GM19035 (cell line): ENCODE data around the gene ADAMTSL3.
"Not testable (repeated sequence)": the region's sequence is repeated elsewhere in the genome, so short reads cannot be mapped to it uniquely, and the experiment has no call there.

Source experiments
- ATAC-seq: cut with Tn5 transposase; IDR thresholded peaks from one replicate; pipeline ENCODE4 v1.9.1; 2021; ENCODE audit not compliant: unreplicated experiment

The ADAMTSL3 gene

DNA sequence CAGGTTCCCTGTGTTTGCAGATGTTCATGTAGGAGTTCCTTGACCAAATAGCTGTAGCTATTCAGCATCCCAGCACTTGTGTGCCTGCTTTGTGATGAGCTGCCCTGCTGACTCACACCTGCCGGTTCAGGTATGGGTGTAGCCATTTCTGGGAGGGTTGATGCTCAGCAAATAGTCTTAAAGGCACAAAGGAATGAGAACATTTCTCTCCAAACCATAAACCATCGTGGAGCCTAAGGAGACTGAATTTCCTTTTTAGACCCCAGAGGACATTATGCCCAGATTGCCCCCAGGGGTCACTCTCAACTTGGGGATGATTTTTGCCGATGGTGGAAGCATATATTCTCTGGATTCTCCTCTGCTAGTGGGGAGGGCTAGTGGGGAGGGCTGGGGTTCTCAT lies 80.6 kb downstream of the ADAMTSL3 start:
- no peak for ATAC-seq

DNA sequence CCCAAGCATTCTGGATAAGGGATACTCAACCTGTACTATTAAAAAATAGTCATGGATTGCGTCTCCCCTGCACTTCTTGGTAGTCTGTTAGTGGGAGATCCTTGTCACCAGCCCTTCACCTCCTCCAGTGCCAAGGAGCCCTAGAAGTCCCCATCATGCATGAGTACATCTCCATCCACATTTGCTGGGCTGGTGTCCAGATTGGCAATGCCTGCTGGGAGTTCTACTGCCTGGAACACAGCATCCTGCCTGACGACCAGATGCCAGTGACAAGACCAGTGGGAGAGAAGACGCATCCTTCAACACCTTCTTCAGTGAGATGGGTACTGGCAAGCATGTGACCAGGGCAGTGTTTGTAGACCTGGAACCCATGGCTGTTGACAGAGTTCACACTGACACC lies 85.7 kb downstream of the ADAMTSL3 start:
- ATAC-seq: no peak

DNA sequence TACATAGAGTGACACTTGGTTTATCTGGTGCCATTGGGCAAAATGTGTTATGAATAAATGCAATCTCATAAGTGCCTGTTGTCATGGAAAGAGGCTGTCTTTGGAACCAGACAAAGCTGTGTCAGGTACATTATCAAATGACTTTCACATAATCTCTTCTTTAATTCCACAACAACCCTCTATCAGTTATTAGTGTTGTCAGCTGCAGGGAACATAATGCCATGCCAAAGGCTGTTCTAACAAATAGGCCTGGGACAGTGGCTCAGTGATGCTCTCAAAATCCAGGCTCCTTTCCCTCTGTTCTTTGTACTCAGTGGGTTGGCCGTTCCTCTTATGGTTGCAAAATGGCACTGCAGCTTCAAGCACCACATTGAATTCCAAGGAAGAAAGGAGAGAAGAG lies 91.8 kb downstream of the ADAMTSL3 start:
- ATAC-seq: no peak

DNA sequence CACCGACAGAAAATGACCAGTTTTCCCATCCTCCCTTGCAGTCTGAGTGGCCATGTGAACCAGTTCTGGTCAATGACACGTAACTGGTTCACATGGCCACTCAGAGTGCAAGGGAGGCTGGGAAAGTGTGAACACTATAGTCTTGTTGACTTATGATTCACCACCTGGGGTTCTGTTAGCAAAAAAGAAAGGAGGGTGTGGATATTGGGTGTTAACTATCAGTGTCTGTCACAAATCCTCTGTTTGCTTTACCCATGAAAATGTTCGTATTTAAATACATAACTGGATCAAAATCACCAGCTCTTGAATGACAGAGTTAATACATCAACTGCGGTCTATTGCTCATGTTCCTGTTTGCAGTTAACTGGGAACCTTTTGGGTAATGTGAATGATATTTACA lies 92.3 kb downstream of the ADAMTSL3 start:
- ATAC-seq: no peak

DNA sequence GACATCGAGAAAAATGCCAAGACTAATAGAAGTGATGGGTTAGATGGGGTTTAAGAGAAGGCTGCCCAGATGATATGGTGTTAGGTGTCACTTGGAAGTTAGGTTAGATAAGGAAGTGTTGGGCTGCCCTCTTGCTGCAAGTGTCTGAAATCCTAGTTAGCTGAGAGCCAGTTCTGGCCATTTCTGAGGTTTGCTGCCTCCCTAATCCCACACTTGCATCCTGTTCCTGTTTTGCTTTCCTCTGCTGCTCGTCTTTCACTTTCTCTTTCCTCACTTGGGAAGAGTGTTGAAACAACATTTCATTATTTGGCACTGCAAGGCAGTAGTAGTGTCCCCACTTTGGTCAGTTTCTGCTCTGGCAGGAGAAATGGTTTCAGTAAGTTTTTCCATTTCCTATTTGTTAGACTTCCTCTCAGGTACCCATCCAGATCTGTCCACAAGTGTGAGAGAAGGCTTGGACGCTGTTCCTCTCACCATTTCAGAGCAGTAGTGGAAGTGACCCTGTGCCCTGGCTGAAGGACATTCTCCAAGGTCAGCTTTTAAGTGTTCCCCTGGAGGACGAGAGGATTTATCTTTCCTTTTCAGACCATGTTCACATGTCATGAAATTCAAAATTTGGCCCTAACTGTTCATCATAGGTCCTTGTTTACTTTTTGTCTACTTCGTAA lies 93.3 kb downstream of the ADAMTSL3 start:
- no peak for ATAC-seq

DNA sequence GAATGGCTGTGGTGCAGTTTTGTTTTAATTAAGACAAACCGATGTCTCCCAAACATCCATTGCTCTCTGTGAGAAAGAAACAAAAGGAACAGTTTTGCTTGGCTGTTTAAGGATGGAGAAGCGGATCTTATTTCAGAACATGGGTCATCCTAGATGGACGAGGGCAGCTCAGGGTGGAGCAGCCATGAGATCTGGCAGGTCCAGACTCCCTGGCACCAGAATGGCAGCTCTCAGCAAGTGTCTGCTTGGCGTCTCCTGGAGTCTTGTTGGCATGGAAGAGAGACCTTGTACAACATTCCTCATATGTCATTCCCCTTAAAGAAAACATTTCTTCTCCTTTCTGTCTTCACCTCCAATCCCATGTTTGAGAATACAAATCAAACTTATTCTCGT lies 93.8 kb downstream of the ADAMTSL3 start:
- no peak for ATAC-seq

DNA sequence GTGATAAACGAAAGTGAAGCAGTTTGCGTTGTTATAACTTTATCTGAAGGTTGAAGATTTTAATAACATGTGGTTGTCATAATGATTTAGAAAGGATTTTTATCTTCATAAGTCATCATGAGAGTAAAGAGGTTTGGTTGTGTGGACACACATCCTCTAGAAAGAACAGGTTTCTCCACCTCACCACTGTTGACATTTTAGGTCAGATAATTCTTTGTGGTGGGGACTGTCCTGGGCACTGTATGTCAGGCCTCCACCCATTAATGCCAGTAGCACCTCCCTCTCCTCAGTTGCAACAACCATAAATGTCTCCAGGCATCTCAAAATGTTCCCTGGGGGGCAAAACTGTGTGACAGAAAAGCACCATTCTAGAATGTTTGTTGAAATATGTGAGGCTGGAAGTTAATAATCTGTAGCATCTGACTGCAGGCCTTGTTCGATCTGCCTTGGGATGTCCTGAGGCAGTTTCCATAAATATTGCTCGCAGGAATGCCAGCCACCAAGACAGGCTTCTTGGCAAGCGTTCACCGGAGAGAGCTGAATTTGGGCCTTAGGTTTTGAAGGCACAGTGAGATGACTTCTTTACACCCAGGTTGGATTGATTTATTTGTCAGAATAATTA lies 100.1 kb downstream of the ADAMTSL3 start:
- no peak for ATAC-seq

DNA sequence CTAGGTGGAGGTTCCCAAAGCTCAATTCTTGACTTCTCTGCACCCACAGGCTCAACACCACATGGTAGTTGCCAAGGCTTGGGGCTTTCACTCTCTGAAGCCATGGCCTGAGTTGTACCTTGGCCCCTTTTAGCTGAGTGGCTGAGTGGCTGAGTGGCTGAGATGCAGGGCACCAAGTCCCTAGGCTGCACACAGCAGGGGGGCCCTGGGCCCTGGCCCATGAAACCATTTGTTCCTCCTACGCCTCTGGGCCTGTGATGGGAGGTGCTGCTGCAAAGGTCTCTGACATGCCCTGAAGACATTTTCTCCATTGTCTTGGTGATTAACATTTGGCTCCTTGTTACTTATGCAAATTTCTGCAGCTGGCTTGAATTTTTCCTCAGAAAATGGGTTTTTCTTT lies 103.4 kb downstream of the ADAMTSL3 start:
- not testable (repeated sequence) for ATAC-seq

DNA sequence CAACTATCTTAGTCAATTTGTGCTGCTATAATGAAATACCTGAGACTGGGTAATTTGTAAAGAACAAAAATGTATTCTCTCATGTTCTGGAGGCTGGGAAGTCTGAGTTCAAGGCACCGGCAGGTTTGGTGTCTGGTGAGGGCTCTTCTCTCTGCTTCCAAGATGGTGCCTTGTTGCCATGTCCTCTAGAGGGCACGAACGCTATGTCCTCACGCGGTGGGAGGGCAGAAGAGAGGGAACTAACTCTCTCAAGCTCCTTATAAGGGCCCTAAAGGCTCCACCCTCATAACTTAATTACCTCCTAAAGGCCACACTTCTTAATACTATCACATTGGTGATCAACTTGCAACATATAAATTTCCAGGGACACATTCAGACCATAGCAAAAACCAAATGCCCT lies 108.4 kb downstream of the ADAMTSL3 start:
- no peak for ATAC-seq

DNA sequence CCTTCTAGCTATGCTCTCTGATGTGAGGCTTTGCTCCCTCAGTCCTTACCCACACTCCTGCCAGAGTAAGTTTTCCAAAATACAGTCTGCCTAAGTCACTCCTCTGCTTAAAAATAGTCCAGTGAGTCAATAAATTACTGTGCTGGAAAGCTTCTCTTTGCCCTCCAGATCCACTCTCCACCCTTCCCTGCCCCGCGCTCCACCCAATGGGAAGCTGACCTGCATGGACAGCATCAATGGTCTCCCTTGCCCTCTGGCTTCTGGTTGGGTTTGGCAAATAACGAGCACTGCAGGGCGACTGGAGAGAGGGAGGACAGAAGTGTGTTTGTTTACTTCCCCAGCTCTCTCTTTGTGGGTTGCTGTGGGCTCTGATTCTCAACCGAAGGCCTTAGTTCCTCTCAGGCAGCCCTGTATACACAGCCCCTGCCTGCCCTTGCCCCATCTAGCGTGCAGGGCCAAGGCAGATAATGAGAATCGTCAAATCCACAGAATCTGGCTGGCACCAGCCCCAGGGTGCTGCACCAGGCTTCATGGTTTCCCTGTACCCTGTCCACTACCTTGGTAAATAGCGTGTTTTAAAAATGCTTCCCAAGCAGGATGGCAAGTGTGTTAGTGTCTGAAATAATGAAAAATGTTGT lies 110.4 kb downstream of the ADAMTSL3 start:
- no peak for ATAC-seq

DNA sequence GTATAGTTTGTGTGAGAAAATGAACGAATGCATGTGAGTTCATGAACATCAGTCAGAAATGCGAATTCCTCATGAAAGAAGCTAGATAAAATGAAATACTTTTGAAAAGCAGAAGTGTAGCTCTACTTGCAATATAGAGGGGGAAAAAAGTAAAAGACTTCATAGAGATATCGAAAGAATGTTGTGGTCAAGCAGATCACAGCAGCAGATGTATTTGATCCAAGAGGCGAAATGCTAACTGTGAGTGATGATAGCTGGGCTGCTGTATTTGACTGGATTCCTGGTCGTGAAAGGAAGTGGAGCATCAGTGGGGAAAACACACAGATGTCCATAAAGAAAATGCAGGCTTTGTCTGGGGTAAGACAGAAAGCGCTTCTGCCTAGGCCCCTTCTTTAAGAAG lies 112.4 kb downstream of the ADAMTSL3 start:
- no peak for ATAC-seq

DNA sequence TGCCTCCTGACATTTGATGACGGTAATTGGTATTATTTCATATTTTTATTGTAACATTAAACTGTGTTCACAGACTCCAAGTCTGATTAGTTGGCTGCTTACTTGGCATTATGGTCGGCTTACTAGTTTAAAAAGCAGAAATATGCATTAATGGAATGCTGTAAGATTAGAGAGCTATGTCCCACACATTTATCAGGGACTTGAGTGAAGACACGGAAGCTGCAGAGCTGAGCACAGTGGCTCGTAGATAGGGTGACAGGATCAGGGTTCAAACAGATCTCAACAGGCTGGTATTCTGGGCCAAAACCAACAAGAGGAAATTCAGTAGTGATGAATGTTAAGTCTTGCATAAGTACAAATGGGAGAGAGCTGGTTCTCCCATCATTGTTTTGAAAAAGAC lies 113.8 kb downstream of the ADAMTSL3 start:
- ATAC-seq: no peak

DNA sequence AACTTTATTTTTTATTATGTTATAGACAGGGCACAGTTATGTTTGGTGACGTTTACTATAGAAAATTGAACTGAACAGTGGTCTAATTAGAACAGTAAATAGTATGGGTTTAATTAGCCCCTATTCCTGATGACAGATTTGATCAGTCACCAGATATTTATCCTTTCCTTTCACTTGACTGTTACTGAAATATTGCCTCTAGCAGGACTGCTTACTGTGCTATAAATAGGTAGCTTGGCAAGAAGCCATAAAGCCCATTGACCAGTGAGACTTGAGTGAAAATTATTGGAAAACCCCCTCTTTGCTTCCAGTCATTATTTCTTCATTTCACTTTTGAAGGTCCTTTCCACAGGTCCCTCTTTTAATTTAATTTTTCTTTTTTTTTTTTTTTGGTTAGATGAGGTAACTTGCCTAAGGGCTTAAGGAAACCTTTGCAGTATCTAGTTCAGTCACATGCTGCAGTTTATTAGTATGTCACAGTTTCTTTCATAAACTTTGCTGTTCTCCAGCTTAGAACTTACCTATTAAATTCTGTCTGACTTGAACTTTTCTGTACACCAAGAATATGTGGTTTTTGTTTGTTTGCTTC lies 115.6 kb downstream of the ADAMTSL3 start:
- no peak for ATAC-seq

DNA sequence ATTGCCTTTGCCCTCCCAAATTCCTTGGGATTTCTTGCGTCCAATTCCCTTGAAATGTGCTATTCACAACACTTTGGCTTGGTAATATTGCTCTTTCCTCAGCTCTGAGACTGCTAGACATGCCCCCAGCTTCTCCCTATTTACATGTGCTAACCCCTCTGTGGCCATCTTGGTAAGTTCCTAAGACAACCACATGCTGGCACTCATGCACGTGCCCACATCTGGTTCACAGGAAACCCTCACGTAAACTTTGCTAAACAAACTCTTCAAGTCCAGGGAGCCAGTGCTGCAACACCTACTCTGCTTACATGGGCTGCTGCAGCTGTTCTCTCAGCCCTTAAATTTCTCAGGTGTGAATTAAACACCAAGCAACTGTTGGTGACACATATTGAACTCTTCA lies 121.8 kb downstream of the ADAMTSL3 start:
- no peak for ATAC-seq

DNA sequence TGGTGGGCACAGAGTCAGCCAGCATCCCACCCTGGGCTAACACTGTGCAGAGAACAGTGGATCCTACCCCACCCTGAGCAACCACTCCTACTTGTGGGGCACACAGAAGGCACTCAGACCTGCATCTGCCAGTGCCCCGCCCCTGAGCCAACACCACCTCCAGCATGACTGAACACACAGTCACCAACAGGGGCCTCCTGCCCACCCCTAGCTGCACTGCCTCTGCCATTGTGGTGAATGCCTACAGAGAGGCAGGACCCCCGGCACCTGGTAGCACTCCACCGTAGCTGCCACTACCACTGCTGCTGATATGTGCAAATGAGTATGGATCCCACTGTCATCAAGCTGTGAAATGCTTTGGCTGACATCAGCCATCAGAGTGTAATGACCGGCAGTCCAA lies 123.1 kb downstream of the ADAMTSL3 start:
- ATAC-seq: no peak

DNA sequence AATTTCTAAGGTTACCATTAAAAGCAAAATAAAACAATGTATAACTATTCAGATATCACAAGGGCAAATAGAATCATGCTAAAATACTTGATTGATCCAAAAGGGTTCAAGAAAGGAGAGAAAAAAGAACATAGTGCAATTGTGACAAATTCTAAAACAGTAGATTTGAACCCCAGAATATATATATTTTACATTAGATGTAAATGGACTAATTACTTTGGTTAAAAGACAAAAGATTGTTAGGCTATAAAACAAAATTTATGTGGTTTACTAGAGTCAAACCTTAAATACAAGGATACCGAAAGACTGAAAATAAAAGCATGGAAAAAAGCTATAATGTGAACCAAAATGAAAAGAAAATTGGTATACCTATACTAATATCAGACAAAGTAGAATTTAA lies 129.3 kb downstream of the ADAMTSL3 start:
- ATAC-seq: no peak

DNA sequence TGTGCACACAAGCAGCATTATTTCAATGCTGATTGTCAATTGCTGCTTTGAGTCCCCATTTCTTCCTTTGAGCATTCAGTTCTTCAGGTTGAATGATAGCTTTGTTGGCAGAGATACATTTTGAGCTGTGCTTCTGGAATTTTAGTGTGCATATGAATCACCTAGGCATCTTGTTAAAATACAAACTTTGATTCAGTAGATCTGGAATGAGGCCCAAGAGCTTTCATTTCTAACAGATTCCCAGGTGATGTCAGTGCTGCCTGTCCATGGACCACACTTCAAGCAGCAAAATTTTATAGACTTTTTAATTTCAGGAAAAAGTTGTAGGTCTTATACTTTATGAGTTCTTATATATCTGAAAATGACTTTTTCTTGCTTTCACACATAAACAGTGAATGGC lies 131.1 kb downstream of the ADAMTSL3 start:
- no peak for ATAC-seq

DNA sequence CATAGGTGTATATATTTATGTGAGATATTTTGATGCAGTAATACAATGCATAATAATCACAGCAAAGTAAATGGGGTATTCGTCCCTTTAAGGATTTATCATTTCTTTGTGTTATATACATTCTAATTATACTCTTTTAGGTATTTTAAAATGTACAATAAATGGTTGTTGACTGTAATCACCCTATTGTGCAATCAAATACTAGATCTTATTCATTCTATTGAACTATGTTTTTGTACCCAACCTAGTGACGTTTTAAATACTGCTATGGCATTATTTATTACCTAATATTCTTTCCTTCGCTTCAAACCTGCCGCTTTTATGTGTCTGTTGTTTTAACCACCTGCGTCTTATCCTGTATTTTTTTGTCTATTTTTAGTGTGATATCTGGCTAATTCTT lies 132.4 kb downstream of the ADAMTSL3 start:
- no peak for ATAC-seq

DNA sequence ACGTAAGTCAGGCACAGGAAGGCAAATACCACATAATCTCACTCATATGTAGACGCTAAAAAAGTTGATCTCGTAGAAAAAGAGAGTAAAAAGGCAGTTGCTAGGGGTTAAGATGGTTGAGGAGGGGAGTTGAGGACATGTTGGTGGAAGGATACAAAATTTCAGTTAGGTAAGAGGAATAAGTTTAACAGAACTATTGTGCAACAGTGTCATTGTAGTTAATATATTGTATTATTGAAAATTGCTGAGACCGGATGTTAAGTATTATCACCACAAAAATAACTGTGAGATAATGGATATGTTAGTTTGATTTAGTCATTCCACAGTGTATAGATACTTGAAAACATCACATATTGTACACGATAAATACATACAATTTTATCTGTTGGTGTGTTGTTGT lies 139.1 kb downstream of the ADAMTSL3 start:
- ATAC-seq: no peak

DNA sequence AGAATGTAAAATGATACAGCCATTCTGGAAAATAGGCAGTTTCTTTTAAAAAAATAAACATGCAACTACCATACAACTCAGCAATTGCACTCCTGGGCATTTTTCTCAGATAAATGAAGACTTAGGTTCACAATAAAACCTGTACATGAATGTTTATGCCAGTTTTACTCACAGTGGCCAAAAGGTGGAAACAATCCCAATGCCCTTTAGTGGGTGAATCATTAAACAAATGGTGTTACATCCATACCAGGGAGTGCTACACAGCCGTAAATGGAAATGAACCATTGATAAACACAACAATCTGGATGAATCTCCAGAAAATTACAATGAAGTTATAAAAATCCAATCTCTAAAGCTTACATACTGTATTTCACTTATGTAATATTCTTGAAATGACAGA lies 140.3 kb downstream of the ADAMTSL3 start:
- no peak for ATAC-seq

DNA sequence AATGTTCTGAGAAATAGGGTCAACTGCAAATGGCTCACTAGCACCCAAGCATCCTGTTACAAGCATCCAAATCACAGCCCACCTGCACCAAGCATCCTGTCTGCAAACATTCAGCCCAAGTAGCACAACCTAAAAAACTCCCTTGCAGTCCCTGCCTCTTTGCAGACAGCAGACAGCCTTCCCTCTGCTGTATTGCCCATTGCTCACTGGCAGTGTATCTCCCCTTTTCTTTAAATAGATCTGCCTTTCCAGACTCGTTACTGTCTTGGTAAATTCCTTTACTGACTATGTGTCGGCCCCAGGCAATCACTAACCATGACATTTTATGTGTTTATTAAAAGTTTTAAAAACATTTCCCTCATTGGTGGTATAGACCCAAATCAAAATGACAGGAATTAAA lies 155.4 kb downstream of the ADAMTSL3 start:
- ATAC-seq: no peak

DNA sequence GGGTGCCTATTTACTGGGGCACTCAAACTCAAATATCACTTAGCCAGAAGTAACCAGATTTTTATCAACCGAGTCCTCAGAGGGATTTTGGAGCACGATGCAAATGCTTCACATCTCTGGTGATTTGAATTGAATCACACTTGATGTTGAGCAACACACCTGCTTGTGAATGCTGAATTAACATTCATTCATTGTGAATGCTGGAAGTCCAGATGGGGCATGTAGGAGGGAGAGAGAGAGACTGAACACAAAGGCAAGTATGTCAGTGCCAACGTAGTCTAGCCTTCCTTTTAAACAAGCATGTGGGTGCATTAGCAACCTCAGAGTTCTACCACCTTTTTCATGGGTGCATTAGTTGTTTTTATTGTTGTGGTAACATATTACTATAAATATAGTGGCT lies 156.2 kb downstream of the ADAMTSL3 start:
- no peak for ATAC-seq
